Tibial artery (tissue), 4 donors: ENCODE results near the gene SMARCC2.

Experiments used
- DNase-seq, 2 donors: peaks; one replicate each; pipeline ENCODE4 v3.0.0-alpha.2; 2019
- H3K27ac ChIP-seq, 2 donors: fragments of 200-600 bp; sonication (generic) in 1 of 2; 1 replicate in 1 of 2; 2 replicates in 1 of 2; pipeline ENCODE4 v1.5.1; 2018 to 2019; ENCODE audit warnings: mild to moderate bottlenecking in 1 of 2
- H3K27me3 ChIP-seq, 2 donors: fragments of 200-600 bp; sonication (generic) in 1 of 2; one replicate each; pipeline versions ENCODE4 v1.5.1 to v1.6.0; 2016 to 2019
- H3K36me3 ChIP-seq, 3 donors: fragments of 200-600 bp; sonication (generic) in 2 of 3; one replicate each; pipeline ENCODE4 v1.5.1; 2016 to 2019; ENCODE audit warnings: mild to moderate bottlenecking in 2 of 3
- H3K4me1 ChIP-seq, 4 donors: fragments of 200-600 bp; sonication (generic) in 2 of 4; 1 replicate in 3 of 4; 2 replicates in 1 of 4; pipeline ENCODE4 v1.5.1; 2016 to 2019
- H3K4me3 ChIP-seq, 2 donors: fragments of 200-600 bp; sonication (generic) in 1 of 2; 1 replicate in 1 of 2; 2 replicates in 1 of 2; pipeline ENCODE4 v1.5.1; 2018 to 2019; ENCODE audit warnings: mild to moderate bottlenecking in 2 of 2
- H3K9me3 ChIP-seq, 3 donors: fragments of 200-600 bp; sonication (generic) in 1 of 3; one replicate each; pipeline ENCODE4 v1.5.1; 2016 to 2019
- intact Hi-C: fragments of 100-400 bp; cut with DNase I; formaldehyde crosslinking; loops from one replicate; pipeline ENCODE4 v1.15.0; 2023; ENCODE audit warnings: low total_unique reads
- TF ChIP-seq, protein P1 (sequence below), 2 experiments: fragments of 200-600 bp in 1 of 2; fragments of 450-650 bp in 1 of 2; IDR thresholded peaks; one replicate each; pipeline ENCODE4 v1.5.1; 2017 to 2019; ENCODE audit warnings: antibody characterized with exemption in 2 of 2, mild to moderate bottlenecking in 1 of 2, moderate library complexity in 1 of 2

The SMARCC2 gene

DNA sequence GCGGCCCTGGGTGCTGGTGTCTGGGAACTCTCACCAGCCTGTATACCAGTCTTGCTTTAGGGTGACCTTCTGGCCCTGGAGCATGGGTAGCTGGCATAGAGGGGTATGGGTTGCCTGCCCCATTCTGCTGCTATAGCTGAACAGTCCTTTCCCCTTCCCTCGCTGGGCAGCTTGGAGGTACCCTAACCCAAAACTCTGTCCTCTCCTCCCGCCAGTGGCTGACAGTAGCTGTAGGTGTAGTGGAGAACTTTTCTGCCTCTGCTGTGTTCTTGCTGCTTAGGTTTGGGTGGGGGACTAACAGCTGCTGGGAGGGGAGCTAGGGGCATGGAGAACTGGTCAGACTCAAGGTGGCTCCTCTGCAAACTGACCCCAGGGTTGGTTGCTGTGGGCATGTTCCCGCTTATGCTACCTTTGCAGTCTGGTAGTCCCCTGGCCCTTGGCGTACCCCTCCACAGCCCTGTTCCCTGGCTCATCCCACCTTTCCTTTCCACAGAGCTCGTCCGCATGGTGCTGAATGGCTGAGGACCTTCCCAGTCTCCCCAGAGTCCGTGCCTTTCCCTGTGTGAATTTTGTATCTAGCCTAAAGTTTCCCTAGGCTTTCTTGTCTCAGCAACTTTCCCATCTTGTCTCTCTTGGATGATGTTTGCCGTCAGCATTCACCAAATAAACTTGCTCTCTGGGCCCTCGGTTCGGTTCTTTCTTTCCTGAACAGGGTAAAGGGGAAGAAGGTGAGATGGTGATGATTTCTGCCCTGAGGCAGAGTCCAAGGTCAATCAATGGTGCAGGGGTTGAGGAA is 28.2 kb downstream of the SMARCC2 start:
- Histone ChIP-seq H3K9me3 (no peaks in the 10 kb centered on the region), H3K4me1 (peaks cover 0 to 40% (median 29%) of the 10 kb centered on the region in 4 donors), H3K36me3 (peaks cover 58 to 71% (median 68%) of the 10 kb centered on the region in 3 donors), H3K27me3 (no peaks in the 10 kb centered on the region), H3K27ac (peak overlapping the region; percentile 95 to 99), H3K4me3 (peak overlapping the region; percentile 77 to 93)
- intact Hi-C loops = loop anchor here (5.0 kb wide), 1 partner anchor 34 kb away; the partner anchor contains the start of gene ESYT1
- DNase-seq = no peak
- TF ChIP-seq, protein P1, sequence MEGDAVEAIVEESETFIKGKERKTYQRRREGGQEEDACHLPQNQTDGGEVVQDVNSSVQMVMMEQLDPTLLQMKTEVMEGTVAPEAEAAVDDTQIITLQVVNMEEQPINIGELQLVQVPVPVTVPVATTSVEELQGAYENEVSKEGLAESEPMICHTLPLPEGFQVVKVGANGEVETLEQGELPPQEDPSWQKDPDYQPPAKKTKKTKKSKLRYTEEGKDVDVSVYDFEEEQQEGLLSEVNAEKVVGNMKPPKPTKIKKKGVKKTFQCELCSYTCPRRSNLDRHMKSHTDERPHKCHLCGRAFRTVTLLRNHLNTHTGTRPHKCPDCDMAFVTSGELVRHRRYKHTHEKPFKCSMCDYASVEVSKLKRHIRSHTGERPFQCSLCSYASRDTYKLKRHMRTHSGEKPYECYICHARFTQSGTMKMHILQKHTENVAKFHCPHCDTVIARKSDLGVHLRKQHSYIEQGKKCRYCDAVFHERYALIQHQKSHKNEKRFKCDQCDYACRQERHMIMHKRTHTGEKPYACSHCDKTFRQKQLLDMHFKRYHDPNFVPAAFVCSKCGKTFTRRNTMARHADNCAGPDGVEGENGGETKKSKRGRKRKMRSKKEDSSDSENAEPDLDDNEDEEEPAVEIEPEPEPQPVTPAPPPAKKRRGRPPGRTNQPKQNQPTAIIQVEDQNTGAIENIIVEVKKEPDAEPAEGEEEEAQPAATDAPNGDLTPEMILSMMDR (IDR thresholded peaks at IDR 0.05) = no peak

DNA sequence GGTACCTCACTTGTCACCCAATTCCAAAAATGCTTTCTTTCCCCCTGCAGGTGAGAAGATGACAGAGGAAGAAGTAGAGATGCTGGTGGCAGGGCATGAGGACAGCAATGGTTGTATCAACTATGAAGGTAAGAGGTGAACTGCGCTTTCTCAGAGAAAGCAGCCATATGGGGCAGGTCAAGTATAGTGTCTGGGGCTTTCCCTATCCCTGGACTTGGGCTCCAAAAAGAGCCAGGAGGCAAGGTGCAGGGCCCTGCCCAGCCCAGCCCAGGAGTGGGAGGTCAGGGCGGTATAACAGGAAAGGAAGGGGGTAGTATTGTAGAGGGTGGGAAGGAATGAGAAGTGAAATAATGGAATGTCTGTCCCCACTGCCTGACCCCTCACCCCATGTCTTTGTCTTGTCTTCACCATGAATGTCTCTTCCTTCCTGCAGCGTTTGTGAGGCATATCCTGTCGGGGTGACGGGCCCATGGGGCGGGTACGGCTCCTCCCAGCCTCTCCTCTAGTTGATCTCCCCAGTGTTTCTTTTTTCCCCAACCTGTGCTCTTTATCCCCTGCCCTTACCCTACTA is 29.0 kb downstream of the SMARCC2 start:
- Histone ChIP-seq H3K4me3 (peak overlapping the region; percentile 77 to 93), H3K27ac (peak overlapping the region; percentile 95 to 99), H3K27me3 (no peaks in the 10 kb centered on the region), H3K9me3 (no peaks in the 10 kb centered on the region), H3K36me3 (peaks cover 55 to 66% (median 60%) of the 10 kb centered on the region in 3 donors), H3K4me1 (peaks cover 0 to 40% (median 29%) of the 10 kb centered on the region in 4 donors)
- TF ChIP-seq, protein P1 (IDR thresholded peaks at IDR 0.05) = no peak
- DNase-seq = no peak
- intact Hi-C loops = loop anchor here (5.0 kb wide), 1 partner anchor 33 kb away; the partner anchor contains the start of gene ESYT1

DNA sequence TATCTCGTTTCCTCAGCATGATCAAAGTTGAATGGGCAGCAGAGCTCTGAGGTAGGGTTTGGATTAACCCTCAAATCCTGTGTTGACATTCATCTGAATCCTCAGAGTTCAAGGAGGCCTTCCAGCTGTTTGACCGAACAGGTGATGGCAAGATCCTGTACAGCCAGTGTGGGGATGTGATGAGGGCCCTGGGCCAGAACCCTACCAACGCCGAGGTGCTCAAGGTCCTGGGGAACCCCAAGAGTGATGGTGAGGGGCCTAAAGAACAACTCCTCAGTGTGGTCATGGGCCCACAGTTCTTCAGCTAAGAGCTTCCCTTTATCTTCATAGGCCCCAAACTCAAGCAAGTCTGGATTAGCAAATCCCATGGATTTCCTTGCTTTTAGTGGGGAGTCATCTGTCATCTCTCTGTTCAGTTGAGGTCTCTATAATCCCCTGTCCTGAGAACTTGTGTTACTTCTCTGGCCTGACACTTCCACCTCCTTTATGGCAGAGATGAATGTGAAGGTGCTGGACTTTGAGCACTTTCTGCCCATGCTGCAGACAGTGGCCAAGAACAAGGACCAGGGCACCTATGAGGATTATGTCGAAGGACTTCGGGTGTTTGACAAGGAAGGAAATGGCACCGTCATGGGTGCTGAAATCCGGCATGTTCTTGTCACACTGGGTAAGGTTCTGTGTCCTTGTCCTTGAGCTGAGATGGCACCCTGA is 29.6 kb downstream of the SMARCC2 start:
- H3K9me3 ChIP-seq = no peaks in the 10 kb centered on the region
- peak overlapping the region; percentile 95 to 99 for H3K27ac ChIP-seq
- TF ChIP-seq, protein P1 (IDR thresholded peaks at IDR 0.05) = no peak
- peaks cover 51 to 64% (median 53%) of the 10 kb centered on the region in 3 donors for H3K36me3 ChIP-seq
- H3K4me1 ChIP-seq = peaks cover 0 to 40% (median 29%) of the 10 kb centered on the region in 4 donors
- peak overlapping the region; percentile 77 to 93 for H3K4me3 ChIP-seq
- intact Hi-C loops = loop anchor here (5.0 kb wide), 1 partner anchor 32 kb away; the partner anchor contains the start of gene ESYT1
- H3K27me3 ChIP-seq = no peaks in the 10 kb centered on the region
- DNase-seq = no peak

GRCh38 chr12:56158926-56159461 is 30.3 kb downstream of the SMARCC2 start:
- Histone ChIP-seq H3K9me3 (no peaks in the 10 kb centered on the region), H3K36me3 (peaks cover 45 to 57% (median 47%) of the 10 kb centered on the region in 3 donors), H3K4me1 (peaks cover 0 to 40% (median 29%) of the 10 kb centered on the region in 4 donors), H3K27me3 (no peaks in the 10 kb centered on the region), H3K4me3 (peak overlapping the region; percentile 77 to 93), H3K27ac (peak overlapping the region; percentile 95 to 99)
- TF ChIP-seq, protein P1 (IDR thresholded peaks at IDR 0.05) = no peak
- intact Hi-C loops = no loop called here
- peak; percentile 94 to 95 for DNase-seq
